SK-N-SH treated with all-trans-retinoic acid at 6 μM for 48 hours (cell line): ENCODE results near the gene RARS2.

ENCODE experiments used
- ATAC-seq: fragments of 200-7000 bp; cut with Tn5 transposase; 3 replicates; pipeline ENCODE4 v1.9.1; 2020; ENCODE audit warnings: mild to moderate bottlenecking, moderate library complexity
- BACH2 ChIP-seq: fragments of 250-450 bp; sonication (Bioruptor Pico); IDR thresholded peaks from 2 replicates; pipeline ENCODE4 v1.9.0; 2021; ENCODE audit warnings: mild to moderate bottlenecking, borderline replicate concordance
- CSRNP3 ChIP-seq: fragments of 250-450 bp; sonication (Bioruptor Pico); IDR thresholded peaks from 2 replicates; pipeline ENCODE4 v1.5.1; 2021; ENCODE audit warnings: mild to moderate bottlenecking, moderate library complexity
- ISL1 ChIP-seq: fragments of 250-450 bp; sonication (Bioruptor Pico); IDR thresholded peaks from 2 replicates; pipeline ENCODE4 v2.1.2; 2022; ENCODE audit warnings: mild to moderate bottlenecking, moderate library complexity
- PATZ1 ChIP-seq: fragments of 250-450 bp; sonication (Bioruptor Pico); IDR thresholded peaks from 2 replicates; pipeline ENCODE4 v1.8.0; 2020; ENCODE audit warnings: mild to moderate bottlenecking, moderate library complexity, borderline replicate concordance
- SNAI2 ChIP-seq: fragments of 250-450 bp; sonication (Bioruptor Pico); IDR thresholded peaks from 2 replicates; pipeline ENCODE4 v1.5.0; 2020; ENCODE audit warnings: mild to moderate bottlenecking, moderate library complexity
- TOX ChIP-seq: fragments of 250-450 bp; sonication (Bioruptor Pico); IDR thresholded peaks from 2 replicates; pipeline ENCODE4 v1.8.0; 2021; ENCODE audit warnings: mild to moderate bottlenecking, moderate library complexity, borderline replicate concordance
- TSHZ2 ChIP-seq: fragments of 250-450 bp; sonication (Bioruptor Pico); IDR thresholded peaks from 2 replicates; pipeline ENCODE4 v1.5.0; 2020; ENCODE audit warnings: mild to moderate bottlenecking, moderate library complexity
- ZFP30 ChIP-seq: fragments of 450-650 bp; formaldehyde crosslinking; IDR thresholded peaks from 2 replicates; pipeline ENCODE4 v1.5.0; 2022; ENCODE audit warnings: mild to moderate bottlenecking, moderate library complexity

The RARS2 gene

GRCh38 chr6:87472525-87473418 lies 117.0 kb downstream of the RARS2 start, which contains the start of gene SLC35A1 (continued):
- TF ChIP-seq PATZ1 (CRISPR knock-in tag), result no peak
- no peak for TF ChIP-seq CSRNP3 (CRISPR knock-in tag)
- TF ChIP-seq ZFP30 (CRISPR knock-in tag), result no peak
- no peak for TF ChIP-seq TOX (CRISPR knock-in tag)
- TF ChIP-seq, all 23 proteins: peak for 3

- TF ChIP-seq SNAI2 (CRISPR knock-in tag), result no peak
- TF ChIP-seq BACH2 (CRISPR knock-in tag), result no peak
- TF ChIP-seq ISL1, result no peak
- TF ChIP-seq PATZ1 (CRISPR knock-in tag), result no peak
- no peak for TF ChIP-seq TSHZ2 (CRISPR knock-in tag)
- no peak for TF ChIP-seq TOX (CRISPR knock-in tag)
- ATAC-seq, result no peak
Observed at GRCh38 chr6:87465051-87465450, 124.7 kb downstream of the RARS2 start.
